HS-27A (cell line): Measurements from ENCODE around the gene HTRA3.

Source experiments
- DNase-seq: peaks from one replicate; pipeline ENCODE4 v3.0.0-alpha.2; 2012; ENCODE audit warnings: low read depth, missing footprints

The HTRA3 gene

DNA sequence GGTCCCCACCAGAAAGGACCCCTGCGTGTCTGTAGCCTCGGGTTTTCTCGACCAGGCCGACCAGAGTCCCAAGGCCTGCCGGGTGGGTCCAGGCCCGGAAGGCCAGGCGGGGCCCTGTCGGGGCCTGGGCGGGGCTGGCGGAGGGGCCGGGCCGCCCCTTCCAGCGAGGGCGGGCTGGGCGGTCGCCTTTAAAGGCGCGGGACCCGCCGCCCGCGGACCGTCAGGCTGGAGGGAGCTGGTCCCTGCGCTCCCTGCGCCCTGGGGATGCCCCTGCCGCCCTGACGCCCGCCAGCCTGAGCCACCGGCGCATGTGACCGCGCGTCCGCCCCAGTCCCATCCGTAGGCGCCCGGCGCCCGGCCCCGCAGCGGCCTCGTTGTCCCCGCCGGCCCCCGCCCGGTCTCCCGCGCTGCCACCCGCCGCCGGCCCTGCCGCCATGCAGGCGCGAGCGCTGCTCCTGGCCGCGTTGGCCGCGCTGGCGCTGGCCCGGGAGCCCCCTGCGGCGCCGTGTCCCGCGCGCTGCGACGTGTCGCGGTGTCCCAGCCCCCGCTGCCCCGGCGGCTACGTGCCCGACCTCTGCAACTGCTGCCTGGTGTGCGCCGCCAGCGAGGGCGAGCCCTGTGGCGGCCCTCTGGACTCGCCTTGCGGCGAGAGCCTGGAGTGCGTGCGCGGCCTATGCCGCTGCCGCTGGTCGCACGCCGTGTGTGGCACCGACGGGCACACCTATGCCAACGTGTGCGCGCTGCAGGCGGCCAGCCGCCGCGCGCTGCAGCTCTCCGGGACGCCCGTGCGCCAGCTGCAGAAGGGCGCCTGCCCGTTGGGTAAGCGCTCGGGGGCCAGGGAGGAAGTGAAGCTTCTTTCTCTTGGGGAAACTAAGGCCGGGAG is at the start of gene HTRA3:
HTRA3 (plus strand) TSS at position 220 of the 883 bp plus-strand sequence; CDS start at position 435, 215 bp downstream.
- no peak for DNase-seq

DNA sequence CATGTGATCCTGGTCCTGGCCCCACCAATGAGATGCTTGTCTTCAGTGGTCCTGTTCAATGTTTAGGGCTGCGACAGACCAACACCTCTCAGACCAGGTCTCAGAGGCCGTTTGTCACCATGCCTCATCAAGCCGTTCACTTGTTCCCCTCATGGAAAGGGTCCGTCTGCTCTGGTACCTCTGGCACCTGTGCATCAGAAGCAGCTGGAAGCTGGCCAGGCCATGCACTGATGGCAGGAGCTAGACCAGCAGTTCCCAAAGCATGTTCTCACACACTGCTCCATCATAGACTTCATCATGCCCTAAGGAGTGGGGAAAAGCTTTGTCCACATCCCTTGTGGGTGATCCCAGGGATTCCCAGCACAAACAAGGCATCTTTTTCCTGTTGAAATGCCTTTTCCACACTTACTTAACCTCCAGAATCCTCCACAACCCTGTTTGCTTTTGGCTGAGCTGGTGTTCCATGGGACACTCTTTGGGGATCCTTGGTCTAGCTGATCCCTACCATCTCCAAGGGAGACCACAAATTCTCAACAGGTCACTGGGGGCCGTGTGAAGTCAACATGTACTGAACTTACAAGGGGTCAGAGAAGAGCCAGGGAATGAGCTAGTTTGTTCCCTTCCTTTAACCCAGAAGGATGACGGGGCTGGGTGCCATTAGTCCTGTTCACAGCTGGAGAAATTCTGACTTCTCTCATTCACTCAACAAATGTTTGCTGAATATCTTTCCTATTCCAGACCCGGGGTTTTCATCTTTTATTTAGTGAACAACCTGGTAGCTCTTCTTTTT is 48.7 kb upstream of the HTRA3 start:
- DNase-seq: no peak

DNA sequence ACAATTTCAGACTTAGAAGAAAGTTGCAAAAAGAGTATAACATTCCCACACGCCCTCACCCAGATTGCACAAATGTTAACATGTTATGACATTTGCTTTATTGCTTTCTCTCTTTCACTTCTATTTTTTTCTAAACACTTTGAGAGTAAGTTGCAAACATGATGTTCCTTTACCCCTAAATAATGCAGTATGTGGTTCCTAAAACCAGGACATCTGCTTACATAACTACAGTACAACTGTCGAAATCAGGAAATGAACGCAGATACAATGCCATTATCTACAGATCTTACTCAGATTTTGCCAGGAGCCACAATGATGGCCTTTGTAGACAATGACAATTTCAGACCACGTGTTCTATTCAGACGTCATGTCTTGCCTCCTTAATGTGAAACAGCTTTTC is 48.1 kb upstream of the HTRA3 start:
- no peak for DNase-seq

DNA sequence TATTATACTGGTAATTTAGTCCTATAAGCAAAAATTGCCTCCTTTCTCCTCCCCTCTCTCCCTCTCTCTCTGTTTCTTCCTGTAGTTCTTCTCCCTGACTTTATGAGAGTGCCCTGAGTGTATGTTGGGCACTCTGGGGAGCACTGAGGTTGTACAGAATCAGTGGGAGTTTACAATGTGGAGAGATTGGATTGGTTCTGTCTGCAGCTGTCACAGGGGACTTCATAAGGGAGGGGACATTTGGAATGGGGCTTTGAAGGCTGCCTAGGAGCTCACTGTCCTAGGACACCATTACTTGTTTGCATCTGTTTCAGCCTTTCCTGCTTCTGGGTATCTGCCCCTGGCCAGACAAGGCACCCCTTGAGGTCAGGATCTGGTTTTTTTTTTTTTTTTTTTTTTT is 47.6 kb upstream of the HTRA3 start:
- DNase-seq: no peak

DNA sequence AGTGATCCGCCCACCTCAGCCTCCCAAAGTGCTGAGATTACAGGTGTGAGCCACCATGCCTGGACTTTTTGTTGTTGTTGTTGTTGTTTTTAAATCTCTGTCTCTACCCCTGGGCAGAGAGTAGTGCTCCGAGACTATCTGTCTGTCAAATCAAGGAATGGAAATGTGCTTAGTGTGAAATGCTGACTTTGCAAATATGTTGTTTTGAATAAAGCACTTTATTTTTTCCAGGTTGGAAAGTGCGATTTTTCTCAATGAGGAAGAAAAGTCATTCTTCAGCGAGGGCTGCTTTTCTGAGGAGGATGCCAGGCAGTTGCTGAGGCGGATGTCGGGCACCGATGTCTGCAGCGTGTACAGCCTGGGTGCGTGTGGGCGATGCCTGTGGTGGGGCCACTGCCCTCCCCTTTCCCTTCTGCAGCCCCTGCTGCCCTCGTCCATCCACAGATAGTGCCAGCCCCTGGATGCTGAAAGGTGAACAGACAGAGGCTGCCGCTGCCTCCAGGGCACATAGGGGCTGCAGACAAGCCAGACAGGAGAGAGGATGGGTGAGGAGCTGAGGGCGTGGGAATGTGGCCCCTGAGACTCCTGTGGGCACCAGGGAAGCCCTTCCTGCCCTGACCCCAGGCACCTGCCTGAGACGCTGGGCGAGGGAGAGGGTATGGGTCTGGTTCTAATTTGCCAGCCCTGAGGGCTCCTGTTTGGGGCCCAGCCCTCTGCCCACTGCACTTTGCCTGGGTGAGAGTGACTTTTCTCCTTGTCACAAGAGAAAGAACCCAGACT is 46.8 kb upstream of the HTRA3 start:
- DNase-seq: no peak

DNA sequence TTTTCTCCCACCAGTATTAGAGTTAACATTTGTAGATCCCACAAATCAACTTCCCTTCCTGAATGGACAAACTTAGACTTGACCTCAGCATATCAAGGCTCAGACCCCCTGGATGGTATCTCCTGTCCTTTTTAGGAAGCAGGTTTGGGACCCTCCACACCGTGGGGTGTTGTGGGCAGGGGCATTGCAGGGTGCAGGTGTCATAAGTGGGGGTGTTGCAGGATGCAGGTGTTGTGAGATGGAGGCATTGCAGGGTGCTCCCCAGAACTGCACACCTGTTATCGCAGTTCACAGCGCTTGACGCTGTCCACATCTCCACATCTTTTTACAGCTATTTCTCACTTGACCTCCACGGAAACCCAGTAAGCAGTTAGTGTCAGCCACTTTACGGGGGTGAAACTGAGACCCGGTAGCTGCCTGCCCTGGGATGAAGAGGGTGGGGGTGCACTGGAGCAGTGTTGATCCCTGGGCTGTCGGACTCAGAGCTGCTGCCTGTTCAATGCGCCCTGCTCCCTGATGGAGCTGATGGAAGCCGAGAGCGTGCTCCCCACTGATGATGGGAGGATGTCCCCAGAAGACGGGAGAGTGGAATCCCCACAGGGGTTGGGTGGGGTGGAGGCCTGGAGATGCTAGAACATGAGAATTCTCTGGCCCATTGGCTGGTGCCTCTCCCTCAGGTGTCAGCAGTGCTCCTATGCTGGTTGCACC is 45.1 kb upstream of the HTRA3 start:
- no peak for DNase-seq

DNA sequence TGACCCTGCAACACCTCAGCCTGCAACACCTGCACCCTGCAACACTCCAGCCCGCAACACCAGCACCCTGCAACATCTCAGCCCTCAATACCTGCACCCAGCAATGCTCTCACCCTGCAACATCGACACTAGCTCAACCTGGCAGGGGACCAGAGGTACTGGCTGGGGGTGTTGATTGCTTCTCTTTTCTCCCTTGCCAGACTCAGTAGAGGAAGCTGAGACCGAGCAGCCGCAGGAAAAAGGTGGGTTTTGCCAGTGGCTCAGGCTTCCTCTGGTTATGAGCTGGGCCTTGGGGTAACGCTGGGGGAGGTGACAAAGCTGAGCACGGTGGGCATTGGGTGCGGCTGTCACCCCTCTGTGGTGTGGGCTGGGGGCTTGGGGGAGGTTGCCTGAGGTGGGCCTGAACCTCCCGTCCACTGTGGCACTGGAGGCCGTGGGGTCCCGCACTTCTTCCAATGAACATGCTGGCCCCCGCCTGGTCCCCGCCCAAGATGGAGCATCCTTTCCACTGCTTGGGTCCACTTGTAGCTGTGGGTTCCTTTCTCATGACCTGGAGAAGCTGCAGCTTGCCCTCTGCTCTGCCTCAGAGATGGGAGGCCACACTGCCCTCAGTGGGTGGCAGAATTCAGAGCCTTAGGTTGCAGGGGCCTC is 44.5 kb upstream of the HTRA3 start:
- no peak for DNase-seq

DNA sequence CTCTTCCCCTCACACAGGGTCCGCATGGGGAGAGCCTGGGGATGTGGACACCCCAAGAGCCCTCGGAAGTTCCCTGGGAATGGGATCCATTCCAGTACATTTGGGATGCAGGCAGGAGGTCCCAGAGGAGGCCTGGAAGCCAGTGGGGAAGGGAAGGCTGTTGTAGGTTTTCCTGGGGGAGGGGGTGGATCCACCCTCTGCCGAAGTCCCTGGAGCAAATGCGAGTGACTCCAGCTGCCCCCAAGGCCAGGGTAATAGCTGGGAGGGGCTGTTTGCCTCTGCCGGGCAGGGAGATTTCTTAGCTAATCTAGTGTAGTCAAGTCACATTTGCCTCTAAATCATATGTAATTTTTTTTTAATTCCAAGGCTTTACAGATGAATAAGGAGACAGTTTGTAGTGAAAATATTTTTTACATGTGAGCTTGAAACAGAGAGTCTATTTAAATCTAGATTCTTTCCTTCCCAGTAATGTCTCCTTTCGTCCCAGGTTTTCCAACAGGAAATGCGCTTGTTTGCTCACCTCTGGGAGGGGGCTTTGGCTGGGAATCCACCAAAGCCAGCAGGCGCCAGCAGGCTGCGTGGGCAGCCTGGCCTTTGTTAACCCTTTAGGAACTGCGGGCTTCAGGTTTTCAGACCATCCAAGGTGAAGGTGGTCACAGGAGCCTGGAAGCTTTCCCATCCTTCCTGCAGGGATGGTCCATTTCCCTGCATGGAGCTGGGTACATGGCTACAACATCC is 43.7 kb upstream of the HTRA3 start:
- no peak for DNase-seq

DNA sequence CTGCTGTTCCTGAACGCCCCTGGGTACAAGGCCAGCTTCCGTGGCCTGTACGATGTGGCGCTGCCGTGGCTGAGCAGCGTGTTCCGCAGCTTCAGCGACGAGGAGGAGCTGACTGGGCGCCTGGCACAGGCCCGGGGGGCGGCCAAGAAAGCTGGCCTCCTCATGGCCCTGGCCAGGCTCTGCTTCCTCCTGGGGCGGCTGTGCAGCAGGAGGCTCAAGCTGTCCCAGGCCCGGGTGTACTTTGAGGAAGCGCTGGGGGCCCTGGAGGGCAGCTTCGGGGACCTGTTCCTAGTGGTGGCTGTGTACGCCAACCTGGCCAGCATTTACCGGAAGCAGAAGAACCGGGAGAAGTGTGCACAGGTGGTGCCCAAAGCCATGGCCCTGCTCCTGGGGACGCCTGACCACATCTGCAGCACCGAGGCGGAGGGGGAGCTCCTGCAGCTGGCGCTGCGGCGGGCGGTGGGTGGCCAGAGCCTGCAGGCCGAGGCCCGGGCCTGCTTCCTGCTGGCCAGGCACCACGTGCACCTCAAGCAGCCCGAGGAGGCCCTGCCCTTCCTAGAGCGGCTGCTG is 42.3 kb upstream of the HTRA3 start:
- DNase-seq: no peak

DNA sequence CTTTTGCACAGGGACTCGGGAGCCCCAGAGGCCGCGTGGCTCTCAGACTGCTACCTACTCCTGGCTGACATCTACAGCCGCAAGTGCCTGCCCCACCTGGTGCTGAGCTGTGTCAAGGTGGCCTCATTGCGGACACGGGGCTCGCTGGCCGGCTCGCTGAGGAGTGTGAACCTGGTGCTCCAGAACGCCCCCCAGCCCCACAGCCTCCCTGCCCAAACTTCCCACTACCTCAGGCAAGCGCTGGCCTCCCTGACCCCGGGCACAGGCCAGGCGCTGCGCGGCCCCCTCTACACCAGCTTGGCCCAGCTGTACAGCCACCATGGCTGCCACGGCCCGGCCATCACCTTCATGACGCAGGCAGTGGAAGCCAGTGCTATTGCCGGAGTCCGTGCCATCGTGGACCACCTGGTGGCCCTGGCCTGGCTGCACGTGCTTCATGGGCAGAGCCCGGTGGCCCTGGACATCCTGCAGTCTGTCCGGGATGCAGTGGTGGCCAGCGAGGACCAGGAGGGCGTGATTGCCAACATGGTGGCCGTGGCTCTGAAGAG is 41.7 kb upstream of the HTRA3 start:
- DNase-seq: no peak

DNA sequence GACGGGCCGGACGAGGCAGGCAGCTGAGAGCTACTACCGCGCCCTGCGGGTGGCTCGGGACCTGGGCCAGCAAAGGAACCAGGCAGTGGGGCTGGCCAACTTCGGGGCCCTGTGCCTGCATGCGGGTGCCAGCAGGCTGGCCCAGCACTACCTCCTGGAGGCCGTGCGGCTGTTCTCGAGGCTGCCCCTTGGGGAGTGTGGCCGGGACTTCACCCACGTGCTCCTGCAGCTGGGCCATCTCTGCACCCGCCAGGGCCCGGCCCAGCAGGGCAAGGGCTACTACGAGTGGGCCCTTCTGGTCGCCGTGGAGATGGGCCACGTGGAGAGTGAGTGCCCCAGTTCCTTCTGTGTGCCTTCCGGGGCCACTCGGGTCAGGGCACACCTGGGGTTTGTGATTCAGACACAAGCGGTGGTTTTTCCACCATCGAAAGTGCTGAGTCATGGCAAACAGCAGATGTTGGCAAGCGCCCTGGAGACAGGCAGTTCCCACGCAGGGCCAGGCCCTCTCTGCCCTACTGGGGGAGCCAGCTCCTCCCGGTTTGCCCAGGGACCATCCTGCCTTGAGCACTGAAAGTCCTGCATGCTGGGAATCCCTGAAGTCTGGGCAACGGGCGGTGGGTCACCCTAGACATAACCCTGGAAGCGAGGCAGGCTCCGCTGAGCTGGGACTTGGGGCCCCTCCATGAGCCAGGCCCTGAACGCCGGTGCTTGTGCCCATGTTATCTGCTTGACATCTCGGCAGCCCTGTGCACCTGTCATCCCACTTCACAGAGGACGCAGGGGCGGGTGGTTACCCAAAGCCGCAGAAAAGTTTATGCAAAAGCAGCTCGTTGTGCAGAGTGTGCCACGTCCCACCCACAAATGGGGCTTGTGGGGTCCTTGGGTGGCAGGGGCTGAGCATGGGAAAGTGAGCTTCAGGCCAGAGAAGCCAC is 41.0 kb upstream of the HTRA3 start:
- no peak for DNase-seq

DNA sequence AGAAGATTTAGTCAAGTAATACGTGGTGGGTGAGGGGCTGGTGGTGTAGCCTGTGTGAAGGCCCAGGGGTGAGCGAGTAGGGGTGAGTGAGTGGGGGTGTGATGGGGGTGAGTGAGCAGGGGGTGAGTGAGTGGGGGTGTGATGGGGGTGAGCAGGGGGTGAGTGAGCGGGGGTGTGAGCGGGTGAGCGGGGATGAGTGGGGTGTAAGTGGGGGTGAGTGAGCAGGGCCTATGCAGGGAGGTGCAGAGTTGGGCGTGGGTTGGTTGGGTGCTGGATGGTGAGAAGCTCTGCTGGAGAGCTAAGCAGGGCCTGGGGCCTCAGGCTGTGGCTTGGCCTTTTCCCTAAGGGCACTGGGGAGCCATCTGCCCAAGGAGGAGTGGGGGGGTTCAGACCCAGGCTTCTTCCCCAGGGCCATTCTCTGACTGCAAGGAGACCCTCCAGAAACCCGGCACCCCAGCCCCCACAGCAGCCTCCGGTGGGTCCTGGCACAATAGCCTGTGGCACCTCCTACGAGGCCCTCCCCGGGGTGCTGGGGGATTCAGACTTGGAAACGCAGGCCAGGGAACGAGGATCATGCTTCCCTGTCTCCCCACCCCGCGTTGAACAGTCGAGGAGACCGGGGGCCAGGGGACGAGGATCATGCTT is 40.1 kb upstream of the HTRA3 start:
- DNase-seq: no peak

DNA sequence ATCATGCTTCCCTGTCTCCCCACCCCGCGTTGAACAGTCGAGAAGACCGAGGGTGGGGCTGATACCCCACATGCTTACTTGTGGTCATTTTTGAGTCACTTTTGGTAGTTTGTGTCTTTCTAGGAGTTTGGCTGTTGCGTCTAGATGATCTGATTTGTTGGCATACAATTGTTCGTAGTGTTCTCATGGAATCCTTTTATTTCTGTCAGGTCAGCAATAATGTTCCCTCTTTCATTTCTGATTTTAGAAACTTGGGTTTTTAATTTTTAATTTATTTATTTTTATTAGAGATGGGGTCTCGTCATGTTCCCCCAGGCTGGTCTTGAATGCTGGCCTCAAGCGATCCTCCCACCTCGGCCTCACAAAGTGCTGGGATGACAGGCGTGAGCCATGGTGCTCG is 39.5 kb upstream of the HTRA3 start:
- no peak for DNase-seq

DNA sequence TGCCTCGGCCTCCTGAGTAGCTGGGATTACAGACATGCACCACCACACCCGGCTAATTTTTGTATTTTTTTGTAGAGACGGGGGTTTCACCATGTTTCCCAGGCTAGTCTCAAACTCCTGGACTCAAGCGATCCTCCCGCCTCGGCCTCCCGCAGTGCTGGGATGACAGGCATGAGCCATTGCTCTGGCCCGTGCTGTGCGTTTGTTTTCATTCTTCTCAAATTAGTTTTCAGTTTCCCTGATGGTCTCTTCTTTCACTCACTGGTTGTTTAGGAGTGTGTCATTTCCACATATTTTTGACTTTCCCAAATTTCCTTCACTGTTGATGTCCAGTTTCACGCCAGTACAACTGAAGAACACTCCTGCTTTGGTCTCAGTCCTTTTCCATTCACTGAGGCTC is 38.7 kb upstream of the HTRA3 start:
- DNase-seq: no peak

DNA sequence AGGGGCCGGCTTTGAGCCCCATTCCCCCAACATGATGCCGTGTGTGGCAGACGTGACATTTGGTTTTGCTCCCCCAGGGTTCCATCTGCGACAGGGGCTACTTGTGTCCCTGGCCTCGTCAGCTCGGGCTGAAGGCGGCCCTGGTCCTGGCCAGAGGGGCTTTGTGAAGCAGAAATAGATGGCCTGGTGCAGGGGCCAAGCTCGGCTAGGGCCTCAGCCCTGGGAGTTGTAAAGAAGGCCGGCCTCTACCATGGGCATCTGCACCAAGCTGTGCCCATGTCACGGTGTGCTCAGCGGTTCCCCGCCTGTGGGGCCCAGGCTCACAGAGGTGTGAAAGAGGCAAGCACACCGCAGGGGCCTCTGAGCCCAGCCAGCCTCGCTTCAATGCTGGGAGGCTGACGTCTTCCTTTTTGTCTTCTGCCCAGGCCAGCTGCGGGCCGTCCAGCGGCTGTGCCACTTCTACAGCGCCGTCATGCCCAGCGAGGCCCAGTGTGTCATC is 38.0 kb upstream of the HTRA3 start:
- DNase-seq: no peak

DNA sequence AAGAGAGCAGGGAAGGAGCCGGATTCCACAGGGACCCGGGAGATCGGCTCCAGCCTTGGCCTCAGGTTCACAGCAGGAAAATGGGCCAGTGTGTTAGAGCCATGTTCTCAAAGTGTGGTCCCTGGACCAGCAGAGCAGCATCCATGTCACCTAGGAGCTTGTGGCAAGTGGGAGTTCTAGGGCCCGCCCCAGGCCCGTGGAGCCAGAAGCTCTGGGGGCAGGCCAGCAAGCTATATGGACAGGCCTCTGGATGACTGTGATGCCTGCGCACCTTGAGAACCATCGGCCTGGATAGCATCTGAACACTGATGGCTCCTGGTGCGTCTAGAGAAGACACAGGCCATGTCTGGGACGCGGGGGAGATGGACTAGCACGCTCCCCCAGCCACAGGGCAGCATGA is 36.8 kb upstream of the HTRA3 start:
- no peak for DNase-seq

DNA sequence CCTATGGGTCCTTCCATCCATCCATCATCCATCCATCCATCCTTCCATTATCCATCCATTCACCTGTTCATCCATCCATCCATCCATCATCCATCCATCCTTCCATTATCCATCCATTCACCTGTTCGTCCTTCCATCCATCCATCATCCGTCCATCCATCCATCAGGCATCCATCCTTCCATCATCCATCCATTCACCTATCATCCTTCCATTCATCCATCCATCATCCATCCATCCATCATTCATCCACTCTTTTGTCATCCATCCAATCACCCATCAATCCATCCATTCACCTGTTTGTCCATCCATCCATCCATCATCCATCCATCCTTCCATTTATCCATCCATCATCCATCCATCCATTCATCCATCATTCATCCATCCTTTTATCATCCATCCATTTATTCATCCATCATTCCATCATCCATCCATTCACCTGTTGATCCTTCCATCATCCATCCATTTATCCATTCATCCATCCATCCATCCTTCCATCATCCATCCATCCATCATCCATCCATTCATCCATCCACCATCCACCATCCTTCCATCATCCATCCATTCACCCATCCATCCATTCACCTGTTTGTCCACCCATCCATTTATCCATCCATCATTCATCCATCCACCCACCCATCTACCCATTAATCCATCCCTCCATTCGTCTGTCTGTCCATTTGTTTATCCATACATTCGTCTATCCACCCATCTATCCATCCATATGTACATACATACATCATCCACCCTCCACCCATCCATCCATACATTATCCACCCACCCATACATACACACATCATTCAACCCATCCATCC is 35.7 kb upstream of the HTRA3 start:
- no peak for DNase-seq
